ENCODE results near the gene CCDC97.
"Not testable (repeated sequence)": the region's sequence is repeated elsewhere in the genome, so short reads cannot be mapped to it uniquely, and the experiment has no call there.

CCDC97 gene

GRCh38 chr19:41341669-41342490 is 31.9 kb downstream of the CCDC97 start:
- DNase-seq, result no peak

DNA sequence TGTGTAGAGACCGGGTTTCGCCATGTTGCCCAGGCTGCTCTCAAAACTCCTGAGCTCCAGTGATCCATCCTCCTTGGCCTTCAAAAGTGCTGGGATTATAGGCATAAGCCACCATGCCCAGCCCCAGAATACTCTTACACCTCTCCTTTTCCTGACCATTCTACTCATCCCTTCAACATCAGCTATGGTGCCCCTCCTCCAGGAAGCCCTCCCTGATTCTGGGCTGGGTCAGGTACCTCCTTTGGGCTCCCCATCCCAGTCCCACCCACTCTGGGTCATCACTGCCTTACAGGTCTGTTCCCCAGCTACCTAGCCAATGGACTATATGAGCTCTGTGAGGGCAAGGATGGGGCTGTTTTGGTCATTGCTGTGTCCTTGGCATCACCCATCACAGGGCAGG is 34.2 kb downstream of the CCDC97 start:
- no peak for DNase-seq

DNA sequence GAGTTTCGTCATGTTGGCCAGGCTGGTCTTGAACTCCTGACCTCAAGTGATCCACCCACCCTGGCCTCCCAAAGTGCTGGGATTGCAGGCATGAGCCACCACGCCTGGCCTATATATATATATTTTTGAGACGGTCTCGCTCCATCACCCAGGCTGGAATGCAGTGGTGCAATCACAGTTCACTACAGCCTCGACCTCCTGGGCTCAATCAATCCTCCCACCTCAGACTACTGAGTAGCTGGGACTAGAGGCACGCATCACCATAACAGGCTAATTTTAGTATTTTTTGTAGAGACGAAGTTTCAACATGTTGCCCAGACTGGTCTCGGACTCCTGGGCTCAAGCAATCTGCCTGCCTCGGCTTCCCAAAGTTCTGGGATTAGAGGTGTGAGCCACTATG is 36.9 kb downstream of the CCDC97 start:
- not testable (repeated sequence) for DNase-seq

DNA sequence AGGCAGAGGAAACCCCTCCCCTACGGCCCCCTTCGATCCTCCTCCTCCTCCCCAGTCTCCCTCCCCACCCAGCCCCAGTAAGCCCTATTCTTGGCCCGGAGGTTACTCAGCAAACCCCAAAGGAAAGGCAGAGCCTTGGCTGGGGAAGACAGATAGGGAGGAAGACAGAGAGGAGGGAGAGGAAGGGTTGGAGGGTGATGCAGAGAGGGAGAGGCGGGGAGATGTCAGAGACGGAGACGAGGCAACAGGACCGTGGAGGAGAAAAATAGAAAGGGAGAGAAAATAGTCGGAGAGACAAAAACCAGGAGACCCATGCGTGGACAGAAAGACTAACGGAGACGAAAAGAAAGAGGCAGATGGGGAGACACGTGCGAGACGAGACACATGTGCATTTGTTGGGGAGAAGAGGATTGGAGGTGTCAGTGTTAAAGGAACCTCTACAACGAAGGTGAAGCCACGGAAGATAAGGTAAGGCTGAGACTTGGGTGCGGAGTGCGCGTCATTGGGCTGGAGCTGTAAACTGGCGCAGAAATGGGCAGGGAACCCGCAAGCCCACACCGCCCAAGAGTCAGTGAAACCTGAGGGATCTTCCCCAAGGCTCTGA is 40.9 kb downstream of the CCDC97 start:
- DNase-seq, result peak; percentile 43

DNA sequence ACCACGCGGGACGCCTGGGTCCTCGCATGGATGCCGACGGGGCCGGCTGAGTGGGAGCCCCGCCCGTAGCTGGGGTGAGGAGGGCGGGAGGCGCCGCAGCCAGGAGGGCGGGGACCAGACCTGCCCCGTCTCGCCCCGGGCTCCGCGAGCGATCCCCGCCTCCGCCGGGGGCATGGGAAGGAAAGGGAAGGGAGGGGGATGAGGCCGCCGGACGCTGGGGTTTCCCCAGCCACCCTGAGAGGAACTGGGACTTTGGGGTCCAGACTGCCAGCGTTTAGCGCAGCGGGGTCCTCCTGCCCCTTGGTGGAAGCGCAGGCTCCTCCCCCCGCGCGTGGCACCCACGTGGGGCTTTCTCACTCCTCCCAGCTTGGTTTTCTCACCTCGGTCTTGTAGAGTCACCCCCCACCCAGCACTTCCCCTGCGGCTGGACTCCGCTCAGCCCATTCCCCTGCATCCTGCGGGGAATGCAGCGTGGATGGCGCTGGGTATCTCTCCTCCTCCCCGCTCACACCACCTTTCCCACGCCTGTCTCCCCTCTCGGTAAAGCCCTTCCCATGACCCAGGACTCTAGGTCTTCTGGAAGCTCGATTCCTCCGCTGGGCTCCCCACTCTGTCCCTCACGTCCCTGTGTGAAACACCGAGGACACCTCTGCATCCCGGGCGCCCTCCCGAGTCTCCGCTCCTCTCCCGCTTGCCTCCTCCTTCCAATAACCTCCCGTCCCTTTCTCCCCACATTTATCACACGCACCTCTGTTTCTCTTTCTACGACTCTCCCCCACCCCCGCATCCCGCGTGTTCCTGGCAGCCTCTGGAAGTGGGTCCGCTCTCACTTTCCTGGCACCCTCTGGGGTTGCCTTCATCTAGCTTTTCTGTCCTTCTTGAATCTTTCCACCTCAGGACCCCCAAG is 41.6 kb downstream of the CCDC97 start:
- peak; percentile 47 for DNase-seq

GRCh38 chr19:41352279-41352608 is 42.3 kb downstream of the CCDC97 start:
- DNase-seq, result no peak

DNA sequence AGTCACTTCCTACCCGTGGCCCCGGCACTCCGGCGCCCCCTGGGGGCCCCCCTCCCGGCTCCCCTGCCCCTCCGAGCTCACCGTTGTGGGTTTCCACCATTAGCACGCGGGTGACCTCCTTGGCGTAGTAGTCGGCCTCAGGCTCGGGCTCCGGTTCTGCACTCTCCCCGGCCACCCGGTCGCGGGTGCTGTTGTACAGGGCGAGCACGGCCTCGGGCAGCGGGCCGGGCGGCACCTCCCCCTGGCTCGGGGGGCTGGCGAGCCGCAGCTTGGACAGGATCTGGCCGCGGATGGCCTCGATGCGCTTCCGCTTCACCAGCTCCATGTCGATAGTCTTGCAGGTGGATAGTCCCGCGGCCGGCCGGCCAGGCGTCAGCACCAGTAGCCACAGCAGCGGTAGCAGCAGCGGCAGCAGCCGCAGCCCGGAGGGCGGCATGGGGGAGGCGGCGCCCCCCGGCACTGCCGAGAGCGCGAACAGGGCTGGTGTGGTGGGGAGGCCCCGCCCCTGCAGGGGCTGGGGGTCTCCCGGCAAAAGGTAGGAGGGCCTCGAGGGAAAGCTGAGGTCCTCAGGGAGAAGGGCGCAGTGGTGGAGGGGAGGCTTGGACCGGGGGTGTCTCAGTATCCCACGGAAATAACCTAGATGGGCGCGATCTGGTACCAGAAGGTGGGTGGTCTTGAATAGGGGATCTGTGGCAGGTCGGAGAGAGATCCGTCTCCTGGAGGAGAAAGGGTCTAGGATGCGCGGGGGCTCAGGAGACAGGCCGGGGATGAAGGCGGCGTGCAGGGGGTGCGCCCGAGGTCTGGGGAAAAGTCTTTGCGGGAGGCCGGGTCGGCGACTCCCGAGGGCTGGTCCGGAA is 42.9 kb downstream of the CCDC97 start:
- peak; percentile 62 for DNase-seq

- peak; percentile 93 for DNase-seq
Measured at GRCh38 chr19:41353466-41354342, 43.7 kb downstream of the CCDC97 start, which contains the start of gene TGFB1. Gene TGFB1, minus strand, starts transcription at chr19:41353922. Its CDS starts 878 bp downstream, at chr19:41353044.

DNA sequence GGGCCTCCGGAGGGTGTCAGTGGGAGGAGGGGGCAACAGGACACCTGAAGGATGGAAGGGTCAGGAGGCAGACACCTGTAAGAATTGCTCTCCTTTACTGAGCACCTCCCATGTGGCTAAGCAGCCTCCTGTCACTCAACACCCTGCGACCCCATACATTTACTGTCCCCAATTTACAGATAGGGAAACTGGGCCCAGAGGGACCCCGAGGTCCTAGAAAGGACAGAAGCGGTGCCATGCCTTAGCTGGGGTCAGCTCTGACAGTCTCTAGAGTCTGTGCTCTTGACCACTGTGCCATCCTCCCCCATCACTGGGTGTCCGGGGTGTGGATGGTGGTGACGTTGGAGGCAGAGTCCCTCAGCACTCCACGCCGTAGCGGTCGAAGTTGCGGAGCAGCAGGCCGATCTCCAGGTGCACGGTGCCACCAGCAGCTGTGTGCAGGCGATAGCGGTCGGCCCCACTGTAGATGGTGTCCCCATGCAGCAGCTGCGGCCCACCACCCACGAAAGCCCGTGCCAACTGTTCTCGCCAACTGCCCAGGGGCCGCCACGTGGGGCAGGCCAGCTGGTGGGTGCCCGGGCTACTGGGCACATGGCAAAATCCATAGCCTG is 44.5 kb downstream of the CCDC97 start:
- no peak for DNase-seq

DNA sequence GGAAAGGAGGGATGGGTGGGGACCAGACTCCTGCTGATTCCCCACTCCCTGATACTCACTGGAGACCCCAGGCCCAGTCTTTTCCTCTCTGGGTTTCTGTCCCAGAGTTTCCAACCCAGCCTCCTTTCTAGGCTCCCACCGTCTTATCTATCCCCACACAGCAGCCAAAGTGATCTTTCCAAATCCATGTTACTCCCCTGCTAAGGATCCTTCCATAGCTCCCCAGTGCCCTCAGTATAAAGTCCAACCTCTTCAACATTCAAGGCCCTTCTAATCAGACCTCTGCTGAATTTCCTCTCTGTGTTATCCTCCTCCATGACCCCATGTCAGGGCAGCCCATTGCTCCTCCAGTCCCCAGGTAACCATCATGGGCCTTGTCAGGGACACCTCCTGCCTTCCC is 45.1 kb downstream of the CCDC97 start:
- no peak for DNase-seq

DNA sequence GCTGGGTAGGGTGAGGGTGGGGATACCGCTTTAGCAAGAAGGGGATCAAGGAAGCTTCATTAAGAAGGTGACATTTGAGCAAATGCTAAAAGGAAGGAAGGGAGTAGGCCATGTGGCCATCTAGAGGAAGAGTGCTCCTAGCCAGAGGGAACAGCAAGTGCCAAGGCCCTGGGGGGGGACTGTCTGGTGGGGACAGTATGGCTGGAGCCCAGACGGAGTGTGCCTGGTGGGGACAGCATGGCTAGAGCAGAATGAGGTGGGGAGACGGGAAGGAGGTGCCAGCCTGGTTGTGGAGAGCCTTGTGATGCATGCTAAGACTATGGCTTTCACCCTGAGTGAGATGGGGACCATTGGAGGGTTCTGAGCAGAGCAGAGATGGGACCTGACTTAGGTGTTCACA is 45.8 kb downstream of the CCDC97 start:
- no peak for DNase-seq

DNA sequence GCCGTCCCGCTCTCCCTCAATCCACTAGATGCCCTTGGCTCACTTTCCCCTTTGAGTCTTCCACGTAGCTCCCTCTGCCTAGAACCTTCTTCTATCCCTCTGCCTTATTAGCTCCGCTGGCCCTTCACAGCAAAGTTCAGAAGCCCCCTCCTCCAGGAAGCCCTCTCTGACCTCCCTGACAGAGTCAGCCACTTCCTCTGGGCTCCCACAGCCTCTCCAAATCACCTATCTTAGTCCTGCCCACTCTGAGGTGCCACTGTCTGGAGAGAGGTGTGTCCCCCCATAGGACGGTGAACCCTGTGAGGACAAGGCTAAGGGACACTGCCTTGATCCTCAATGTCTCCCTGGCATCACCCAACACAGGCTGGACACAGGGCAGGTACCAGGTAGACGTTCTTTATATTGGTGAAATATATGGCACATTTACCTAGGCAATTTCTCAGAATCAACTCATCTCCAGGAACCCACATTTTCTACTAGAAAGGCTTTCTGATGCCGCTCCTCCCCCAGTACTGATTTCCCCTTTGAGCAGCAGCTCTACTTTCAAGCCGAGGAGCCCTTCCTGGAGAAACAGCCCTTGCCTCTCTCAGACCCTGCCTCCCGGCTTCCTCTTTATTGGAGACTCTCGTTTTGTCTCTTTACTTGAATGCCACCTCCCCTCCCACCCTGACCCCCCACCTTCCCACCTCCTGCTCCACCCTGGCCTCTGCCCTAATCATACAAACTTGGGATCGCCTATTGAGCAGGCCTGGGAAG is 47.2 kb downstream of the CCDC97 start:
- DNase-seq, result no peak

GRCh38 chr19:41357746-41358145 is 47.8 kb downstream of the CCDC97 start:
- no peak for DNase-seq

DNA sequence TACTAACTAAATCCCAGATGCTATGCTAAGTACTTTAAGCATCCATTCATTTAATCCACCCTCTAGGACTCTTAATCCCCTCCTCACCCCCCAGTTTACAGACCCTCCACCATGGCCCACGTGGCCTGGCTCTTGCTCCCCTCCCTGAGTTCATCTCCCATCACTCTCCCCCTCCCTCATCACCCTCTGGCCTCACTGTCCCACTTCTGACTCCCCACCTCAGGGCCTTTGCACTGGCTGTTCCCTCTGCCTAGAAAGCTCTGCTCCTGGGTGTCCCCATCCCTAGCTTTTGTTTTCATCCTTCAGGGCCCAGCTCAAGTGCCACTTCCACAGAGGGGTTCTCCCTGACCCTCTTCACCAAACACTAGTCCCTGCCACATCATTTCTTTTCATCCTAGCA is 49.8 kb downstream of the CCDC97 start:
- DNase-seq, result no peak

DNA sequence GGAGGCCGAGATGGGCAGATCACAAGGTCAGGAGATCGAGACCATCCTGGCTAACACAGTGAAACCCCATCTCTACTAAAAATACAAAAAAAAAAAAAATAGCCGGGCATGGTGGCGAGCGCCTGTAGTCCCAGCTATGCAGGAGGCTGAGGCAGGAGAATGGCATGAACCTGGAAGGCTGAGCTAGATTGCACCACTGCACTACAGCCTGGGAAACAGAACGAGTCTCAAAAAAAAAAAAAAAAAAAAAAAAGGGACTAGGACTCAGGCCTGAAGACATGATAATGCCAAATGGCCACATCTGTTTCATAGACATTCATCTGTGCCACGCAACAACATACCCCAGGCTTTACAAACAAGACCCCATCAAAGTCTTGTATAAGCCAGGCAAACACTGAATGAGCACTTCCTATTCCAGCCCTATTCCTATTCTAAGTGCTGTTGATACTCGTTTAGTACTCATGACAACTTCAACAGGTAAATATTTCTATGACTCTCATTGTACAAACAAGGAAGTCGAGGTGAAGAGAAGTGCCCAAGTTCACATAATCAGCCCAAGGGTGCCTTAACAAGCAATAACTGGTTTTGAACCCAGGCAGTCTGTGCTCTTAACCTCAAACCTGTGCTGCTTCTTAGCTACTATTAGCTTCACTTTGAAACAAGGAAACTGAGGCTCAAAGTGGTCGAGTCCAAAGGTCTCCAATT is 52.3 kb downstream of the CCDC97 start:
- DNase-seq, result no peak

DNA sequence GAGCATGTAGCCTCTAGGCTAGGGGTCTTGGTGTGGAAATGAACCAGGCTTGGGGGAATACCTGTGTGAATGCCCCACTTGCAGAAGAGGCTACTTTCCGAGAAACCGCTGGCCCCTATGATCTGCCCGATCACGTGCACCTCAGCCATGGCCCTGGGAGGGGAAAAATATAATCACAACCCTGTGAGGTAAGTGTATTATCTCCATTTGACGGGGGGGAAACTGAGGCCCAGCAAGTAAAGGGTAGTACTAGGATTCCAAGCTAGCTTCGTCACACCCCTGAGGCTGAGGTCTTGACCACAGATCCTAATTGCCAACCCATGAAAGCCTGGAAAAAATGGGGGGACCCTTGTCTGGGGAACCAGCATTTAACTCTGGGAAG is 53.4 kb downstream of the CCDC97 start:
- no peak for DNase-seq

DNA sequence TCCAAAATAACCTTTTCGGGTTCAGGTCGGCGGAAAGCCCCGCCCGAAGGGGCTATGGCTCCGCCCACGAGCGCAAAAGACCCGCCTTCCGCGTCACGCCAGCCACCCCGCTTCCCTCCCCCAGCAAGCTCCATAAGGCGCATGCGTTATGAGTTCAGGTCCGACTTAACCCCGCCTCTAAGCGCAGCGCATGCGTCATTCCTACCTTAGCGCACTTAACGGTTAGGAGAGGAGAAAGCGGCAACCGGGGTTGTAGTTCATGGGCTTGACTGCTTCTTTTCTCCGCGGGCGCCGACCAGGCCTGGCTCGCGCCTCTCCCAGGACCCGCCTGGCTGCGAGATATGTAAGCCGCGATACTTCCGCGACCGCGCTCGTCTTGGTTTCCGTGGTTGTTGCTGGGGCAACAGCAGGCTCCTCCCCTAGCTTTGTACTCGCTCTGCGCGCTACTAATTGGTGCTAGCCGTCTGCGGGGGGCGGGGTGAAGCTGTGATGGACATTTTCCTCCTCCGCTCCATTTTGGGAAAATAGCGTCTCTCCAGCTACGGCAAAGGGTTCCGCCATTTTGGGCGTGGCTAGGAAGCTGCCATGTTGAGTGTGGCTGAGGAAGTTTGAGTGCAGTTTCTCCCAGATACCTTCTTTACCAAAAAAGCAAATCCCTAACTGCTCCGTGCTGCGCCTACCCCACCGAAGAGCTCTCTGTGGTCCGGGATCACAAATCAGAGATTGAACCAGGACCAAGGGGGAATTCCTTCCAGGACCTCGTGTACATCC is 54.0 kb downstream of the CCDC97 start, which contains the start of gene B9D2:
TSS of gene B9D2 (minus strand) at position 397 of the 771 bp plus-strand sequence. CDS start 630 bp downstream, outside the sequence.
- peak; percentile 99 for DNase-seq

DNA sequence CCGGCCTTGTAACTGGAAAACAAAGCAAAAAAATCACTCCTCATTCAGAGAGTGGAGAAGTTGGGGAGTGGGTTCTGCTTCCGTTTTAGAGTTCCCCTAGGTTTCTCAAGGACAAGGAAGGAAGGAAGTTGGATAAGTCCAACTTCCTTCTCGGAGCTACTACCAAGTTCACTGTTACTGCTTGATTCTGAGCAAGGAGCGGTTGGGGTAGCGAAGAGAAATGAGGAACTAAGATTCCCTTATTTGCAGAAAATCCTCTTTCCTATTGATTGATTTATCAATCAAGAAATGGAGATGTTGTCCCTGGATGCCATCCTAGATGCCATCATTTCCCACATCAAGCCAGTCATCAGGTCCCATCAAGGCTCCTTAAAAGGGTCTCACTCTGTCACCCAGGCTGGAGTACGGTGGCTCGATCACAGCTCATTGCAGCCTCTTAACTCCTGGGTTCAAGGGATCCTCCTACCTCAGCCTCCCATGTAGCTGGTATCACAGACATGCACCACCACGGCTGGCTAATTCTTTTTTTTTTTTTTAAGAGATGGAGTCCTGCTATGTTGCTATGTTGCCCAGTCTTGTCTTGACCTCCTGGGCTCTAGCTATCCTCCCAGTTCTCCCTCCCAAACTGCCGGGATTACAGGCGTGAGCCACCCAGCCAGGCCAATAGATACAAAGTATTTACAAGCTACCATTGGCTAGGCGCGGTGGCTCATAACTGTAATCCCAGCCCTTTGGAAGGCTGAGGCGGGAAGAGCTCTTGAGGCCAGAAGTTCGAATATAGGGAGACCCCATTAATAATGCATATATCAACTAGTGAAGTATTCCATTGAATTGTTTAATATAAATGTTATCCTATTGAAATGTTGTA is 54.8 kb downstream of the CCDC97 start:
- DNase-seq, result no peak

Measured in fibroblast of skin of right biceps (primary cell).